GM19193 (cell line): ENCODE data around the gene VPS13D.

Experiments
- POLR2A ChIP-seq: IDR thresholded peaks from 4 replicates; pipeline ENCODE4 v1.6.1; 2011; ENCODE audit not compliant: insufficient read depth, insufficient read length; ENCODE audit errors: extremely low read depth

VPS13D gene

DNA sequence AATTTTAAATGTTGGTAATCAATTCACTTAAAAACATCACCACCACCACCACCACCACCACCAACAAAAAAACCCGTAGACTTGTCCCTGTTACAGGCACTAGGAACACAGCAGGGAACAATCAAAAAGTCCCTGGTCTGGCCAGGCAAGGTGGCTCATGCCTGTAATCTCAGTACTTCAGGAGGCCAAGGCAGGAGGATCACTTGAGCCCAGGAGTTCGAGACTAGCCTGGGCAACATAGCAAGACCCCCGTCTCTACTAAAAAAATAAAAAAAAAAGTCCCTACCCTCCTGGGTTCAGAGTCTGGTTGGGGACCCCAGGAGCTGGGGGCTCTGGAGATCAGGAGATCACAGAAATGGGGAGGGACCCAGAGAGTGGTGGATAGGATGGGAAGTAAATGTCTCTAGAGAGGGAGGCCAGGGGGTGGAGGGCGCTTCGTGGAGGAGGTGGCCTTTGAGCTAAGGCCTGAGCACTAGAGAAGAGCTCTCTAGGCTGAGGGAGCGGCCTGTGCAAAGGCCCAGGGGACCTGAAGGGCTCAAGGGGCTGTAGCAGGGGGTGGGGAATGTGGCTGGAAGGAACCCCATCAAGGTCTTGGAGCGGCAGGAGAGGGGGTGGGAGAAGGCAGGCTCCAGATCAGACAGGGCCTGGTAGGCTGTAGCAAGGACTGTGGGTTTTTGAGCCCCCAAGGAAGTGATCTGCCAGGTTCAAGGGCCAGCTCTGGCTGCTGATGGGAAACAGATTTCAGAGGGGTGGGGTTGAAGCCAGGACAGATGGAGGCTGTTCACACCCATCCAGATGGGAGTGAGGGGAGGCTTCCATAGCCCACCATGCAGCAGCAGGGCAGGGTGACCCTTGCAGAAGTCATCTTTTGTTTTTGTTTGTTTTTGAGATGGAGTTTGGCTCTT lies 24.8 kb upstream of the VPS13D start:
- no peak for TF ChIP-seq POLR2A

DNA sequence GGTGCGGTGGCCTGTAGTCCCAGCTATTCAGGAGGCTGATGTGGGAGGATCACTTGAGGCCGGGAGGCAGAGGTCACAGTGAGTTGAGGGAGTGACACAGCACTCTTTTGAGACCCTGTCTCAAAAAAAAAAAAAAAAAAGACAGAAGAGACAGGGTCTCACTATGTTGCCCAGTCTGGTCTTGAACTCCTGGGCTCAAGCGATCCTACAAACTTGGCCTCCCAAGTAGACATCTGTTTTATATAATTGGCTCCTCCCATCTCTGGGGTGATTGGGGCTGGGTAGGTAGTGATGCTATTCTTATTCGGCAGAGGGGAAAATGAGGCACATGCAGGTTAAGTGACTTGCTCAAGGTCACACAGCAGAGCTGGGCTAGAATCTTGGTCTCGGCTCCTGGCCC lies 23.6 kb upstream of the VPS13D start:
- no peak for TF ChIP-seq POLR2A

DNA sequence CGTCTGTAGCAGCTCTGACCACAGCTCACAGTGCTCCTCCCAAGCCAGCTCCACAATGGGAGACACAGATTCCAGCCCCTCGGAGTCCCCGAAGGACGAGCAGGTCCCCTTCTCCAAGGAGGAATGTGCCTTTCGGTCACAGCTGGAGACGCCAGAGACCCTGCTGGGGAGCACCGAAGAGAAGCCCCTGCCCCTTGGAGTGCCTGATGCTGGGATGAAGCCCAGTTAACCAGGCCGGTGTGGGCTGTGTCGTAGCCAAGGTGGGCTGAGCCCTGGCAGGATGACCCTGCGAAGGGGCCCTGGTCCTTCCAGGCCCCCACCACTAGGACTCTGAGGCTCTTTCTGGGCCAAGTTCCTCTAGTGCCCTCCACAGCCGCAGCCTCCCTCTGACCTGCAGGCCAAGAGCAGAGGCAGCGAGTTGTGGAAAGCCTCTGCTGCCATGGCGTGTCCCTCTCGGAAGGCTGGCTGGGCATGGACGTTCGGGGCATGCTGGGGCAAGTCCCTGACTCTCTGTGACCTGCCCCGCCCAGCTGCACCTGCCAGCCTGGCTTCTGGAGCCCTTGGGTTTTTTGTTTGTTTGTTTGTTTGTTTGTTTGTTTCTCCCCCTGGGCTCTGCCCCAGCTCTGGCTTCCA lies 22.9 kb upstream of the VPS13D start:
- TF ChIP-seq POLR2A = no peak

DNA sequence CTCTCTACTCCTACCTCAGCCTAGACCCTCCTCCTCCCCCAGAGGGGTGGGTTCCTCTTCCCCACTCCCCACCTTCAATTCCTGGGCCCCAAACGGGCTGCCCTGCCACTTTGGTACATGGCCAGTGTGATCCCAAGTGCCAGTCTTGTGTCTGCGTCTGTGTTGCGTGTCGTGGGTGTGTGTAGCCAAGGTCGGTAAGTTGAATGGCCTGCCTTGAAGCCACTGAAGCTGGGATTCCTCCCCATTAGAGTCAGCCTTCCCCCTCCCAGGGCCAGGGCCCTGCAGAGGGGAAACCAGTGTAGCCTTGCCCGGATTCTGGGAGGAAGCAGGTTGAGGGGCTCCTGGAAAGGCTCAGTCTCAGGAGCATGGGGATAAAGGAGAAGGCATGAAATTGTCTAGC lies 21.6 kb upstream of the VPS13D start:
- TF ChIP-seq POLR2A = no peak

DNA sequence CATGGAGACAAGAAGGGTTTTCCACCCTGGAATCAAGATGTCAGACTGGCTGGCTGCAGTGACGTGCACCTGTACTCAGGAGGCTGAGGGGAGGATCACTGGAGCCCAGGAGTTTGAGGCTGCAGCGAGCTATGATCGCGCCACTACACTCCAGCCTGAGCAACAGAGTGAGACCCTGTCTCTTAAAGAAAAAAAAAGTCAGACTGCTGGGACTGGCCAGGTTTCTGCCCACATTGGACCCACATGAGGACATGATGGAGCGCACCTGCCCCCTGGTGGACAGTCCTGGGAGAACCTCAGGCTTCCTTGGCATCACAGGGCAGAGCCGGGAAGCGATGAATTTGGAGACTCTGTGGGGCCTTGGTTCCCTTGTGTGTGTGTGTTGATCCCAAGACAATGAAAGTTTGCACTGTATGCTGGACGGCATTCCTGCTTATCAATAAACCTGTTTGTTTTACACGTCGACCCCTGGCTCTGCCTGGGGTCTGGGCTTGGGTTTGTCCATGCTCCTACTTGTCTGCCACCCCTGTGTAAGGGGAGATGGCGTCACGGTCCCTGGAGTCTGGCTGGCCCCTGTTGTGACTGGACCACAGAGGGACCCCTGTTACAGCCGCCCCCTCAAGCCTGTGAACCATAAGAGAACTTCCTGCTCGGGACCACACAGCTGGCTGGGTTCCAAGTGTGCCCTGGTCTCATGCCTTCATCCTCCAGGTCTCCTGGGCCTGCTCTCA lies 20.9 kb upstream of the VPS13D start:
- peak; percentile 28 for TF ChIP-seq POLR2A

DNA sequence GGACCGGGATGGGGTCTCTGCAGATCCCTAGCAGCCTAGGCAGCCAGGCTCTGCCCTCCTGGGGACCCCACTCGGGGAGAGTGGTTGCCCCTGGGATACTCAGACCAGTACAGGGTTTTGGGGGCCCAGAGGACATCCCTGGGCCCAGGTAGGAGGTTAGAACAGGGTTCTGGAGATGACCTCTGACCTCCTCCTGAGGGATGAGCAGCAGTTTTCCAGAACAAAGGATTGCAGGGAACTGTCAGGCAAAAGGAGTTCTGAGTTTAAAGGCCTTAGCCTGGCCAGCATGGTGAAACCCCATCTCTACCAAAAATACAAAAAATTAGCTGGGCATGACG lies 20.4 kb upstream of the VPS13D start:
- TF ChIP-seq POLR2A = no peak

DNA sequence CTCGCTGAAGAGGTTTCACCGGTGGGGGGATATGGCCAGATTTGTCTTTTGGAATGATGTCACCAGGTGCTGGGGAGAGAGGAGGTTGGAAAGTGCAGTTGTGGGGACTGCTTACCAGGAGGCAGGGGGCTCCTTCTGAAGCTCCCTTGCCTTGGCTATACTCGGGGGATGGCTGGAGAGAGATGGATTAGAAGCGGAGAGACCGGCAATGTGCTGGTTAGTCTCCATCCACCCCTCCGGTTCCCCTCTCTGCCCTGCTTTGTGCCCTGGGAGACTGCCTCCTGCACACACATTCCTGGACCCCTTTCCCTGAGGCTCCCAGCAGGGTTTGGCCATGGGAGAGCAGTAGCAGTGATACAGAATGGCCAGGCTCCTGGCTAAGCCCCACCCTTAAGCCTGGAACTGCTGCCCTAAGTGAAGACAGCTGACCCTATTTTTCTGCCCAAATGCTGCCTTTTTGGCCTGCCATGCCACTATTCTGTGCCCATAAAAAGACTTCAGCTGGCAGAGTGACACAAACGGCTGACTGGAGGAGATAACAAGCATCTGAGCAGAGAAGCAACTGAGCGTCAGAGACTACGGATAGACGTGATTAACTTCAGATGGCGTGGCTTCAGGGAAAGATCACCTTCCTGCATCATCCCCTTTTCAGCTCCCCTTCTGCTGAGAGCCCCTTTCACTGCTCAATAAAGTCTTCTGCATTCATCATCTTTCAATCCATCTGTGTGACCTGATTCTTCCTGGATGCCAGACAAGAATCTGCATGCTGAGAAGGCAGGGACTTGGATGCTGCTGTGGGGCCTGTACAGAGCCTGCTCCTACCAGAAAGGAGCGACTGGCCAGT lies 14.5 kb upstream of the VPS13D start:
- TF ChIP-seq POLR2A = no peak

DNA sequence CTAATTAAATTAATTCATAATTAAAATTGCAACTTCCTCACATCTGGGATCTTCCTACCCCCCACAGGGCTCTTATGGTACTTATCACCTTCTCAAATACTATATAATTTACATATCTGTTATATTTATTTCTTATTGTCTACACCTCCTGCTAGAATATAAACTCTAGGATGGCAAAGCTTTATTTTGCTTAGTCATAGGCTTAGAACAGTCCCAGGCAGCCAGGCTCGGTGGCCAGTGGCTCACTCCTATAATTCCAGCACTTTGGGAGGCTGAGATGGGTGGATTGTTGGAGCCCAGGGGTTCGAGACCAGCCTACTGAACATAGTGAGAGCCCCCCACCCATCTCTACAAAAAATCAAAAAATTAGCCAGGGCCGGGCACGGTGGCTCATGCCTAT lies 10.0 kb upstream of the VPS13D start:
- no peak for TF ChIP-seq POLR2A

DNA sequence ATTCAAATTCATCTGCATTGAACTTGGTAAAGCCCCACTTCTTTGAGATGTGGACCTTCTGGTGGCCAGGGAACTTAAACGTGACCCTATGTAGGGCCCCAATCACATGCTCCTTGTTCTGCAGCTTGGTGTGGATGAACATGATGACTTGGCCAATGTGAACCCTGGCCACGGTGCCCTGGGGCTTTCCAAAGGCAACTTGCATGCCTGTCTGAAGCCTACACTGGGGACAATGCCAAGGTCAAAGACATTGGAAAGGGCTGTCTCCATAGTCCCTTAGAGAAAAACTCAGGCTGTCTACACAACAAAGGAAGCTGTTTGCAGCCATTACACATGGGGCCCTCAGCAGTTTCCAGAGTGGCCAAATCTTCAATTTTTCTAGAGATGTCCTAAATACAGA lies 8.9 kb upstream of the VPS13D start:
- TF ChIP-seq POLR2A = no peak

DNA sequence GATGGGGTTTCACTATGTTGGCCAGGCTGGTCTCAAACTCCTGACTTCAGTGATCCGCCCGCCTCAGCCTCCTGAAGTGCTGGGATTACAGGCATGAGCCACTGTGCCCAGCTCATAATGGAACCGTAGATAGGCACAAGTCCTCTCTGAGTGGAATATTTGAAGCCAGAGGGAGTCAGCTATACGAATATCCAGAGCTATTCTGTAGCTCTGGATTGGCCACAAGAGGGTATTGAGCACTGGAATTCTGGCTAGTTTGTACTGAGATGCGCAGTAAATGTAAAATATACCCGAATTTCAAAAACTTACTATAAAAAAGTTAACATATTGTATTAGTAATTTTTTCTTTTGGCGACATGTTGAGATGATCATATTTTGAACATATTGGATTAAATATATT lies 851 bp upstream of the VPS13D start:
- TF ChIP-seq POLR2A = no peak

DNA sequence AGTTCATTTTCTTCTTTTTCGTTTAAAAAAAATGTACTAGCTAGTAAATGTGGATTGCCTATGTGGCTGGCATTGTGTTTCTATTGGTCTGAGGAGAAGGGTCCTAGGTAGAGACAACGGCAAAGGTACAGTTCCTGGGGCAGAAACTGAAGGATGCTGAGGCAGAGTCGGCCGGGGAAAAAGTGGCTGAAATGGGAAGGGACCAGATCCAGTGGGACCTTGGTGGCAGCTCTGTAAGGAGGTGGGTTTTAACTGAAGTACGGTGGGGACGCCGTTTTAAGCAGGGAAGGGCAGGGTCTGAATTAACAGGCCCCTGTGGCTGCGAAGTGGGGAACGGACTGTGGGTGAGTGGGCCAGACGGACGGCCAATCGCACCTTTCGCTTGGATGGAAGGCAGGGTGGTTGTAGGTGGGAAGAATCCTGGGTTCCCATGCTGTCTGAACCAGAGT lies 420 bp upstream of the VPS13D start:
- TF ChIP-seq POLR2A = no peak

DNA sequence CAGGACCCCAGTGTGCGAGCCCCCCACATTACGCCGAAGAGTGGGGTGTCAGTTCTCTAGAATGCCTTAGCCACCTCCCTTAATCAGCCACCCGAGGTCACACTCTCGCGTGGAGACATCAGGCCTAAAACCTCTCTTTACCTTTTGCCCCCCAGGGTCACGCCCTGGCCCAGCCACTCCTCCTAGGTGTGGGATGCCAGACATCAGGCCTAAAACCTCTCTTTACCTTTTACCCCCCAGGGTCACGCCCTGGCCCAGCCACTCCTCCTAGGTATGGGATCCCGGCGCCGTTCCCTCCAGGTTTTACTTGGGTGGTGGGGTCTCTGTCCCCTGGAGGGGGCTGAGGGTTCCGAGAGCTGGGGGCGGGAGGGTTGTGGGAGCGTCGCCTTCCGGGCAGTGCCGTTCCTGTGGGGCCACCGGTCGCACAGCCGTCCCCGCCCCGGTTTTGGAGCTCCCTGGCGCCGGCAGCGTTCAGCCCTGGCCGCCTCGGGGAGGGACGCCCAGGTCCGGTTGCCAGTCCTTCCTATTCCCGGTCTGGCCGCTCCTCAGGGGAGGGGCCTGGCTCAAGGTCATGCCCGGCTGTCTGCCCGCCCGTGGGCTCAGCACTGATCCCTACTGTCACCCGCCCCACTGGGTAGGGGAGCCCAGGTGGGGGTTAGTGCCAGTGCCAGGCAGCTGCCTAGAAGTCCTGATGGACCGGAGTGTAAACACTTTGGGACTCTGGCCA lies 882 bp downstream of the VPS13D start:
- no peak for TF ChIP-seq POLR2A

DNA sequence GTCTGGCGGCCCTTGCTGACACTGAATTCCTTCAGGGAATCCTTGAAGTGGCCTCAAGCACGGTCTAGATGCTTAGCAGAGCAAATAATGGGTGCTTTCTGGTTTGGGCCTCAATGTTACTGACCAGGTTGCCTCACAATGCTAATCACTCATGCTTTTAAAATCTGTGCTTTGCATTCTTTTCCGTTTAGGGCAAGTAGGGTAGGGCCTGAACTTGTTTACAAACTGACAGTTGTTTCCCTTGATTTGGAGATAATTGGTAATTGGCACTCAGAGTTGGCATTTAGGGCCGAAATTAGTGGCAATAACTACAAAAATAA lies 1.4 kb downstream of the VPS13D start:
- no peak for TF ChIP-seq POLR2A

DNA sequence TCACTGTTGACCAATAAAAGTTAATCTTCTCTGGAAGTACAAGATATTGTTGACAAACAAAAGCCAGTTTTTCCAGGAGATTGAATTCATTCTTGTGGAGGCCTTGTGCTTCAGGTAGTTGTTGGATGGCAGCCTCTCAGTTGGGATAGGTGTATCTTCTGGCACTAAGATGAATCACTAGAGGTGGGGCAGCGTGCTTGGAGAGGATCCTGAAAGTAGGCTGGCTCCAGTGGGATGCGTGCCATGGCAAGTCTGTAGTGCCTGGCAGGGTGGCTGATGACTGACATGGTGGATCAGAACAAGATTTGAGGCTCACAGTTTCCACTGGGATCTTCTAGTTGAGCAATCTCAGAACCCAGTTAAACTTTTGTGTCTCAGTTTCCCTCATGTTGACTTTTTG lies 2.4 kb downstream of the VPS13D start:
- no peak for TF ChIP-seq POLR2A

DNA sequence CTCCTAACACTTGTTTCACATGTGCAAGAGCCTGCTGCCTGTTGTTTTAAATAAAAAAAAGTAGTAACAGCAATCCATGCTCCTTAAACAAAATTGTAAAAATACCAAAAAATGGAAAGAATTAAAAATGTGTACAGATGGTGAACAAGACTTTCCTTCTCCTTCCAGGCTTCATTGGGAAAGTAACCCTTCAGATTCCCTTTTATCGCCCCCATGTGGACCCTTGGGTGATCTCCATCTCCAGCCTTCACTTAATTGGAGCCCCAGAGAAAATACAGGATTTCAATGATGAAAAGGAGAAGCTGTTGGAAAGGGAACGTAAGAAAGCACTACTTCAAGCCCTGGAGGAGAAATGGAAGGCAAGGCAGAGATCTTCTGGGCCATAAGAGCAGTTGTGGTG lies 14.2 kb downstream of the VPS13D start:
- TF ChIP-seq POLR2A = no peak

DNA sequence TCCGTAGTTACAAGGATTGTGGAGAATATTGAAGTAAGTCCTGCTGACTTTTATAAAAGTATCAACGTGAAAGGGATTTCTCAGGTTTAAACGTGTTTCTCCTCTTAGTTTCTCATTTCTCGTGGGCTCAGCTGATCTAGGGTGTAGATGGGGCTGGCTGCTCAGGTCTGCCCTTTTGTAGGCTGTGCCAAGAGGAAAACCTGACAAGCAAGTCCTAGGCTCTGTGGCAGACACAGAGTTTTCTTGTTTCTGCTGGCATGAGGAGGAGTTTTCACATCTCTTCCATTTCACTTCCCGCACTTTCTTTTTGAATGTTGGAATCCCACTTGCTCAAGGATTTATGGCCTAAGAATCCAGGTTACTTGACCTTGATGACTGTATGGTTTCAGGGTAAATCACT lies 14.8 kb downstream of the VPS13D start:
- TF ChIP-seq POLR2A = no peak
